ENCODE results near the gene PRKRA. TPM values are rescaled to one million over a fixed set of nuclear protein-coding genes. Genes with fewer than 3 reads are reported as not detected.
A peak's percentile ranks its signal among the peaks of the same experiment; 100 is the strongest.

Gene PRKRA
- total and polyA plus RNA-seq, 9 of the 15 experiments (the other 6 are each of a cell fraction or from before 2014, with no cell fraction given): 14.1 to 78.1 (median 52.3) TPM

DNA sequence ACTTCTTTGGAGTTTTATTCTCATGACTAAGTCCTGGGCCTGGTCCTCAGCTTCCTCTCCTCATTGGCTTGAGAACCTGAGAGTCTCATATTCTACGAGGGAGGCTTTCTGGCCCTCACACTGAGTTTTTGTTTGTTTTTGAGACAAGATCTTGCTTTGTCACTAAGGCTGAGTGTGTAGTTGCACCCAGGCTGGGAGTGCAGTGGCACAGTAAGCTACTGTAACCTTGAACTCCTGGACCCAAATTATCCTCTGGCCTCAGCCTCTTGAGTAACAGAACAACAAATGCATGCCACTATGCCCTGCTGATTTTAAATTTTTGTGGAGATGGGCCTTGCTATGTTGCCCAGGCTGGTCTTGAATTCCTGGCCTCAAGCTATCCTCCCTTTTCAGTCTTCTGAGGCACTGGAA lies 22.6 kb downstream of the PRKRA start (continued):
- TF ChIP-seq, protein P1, sequence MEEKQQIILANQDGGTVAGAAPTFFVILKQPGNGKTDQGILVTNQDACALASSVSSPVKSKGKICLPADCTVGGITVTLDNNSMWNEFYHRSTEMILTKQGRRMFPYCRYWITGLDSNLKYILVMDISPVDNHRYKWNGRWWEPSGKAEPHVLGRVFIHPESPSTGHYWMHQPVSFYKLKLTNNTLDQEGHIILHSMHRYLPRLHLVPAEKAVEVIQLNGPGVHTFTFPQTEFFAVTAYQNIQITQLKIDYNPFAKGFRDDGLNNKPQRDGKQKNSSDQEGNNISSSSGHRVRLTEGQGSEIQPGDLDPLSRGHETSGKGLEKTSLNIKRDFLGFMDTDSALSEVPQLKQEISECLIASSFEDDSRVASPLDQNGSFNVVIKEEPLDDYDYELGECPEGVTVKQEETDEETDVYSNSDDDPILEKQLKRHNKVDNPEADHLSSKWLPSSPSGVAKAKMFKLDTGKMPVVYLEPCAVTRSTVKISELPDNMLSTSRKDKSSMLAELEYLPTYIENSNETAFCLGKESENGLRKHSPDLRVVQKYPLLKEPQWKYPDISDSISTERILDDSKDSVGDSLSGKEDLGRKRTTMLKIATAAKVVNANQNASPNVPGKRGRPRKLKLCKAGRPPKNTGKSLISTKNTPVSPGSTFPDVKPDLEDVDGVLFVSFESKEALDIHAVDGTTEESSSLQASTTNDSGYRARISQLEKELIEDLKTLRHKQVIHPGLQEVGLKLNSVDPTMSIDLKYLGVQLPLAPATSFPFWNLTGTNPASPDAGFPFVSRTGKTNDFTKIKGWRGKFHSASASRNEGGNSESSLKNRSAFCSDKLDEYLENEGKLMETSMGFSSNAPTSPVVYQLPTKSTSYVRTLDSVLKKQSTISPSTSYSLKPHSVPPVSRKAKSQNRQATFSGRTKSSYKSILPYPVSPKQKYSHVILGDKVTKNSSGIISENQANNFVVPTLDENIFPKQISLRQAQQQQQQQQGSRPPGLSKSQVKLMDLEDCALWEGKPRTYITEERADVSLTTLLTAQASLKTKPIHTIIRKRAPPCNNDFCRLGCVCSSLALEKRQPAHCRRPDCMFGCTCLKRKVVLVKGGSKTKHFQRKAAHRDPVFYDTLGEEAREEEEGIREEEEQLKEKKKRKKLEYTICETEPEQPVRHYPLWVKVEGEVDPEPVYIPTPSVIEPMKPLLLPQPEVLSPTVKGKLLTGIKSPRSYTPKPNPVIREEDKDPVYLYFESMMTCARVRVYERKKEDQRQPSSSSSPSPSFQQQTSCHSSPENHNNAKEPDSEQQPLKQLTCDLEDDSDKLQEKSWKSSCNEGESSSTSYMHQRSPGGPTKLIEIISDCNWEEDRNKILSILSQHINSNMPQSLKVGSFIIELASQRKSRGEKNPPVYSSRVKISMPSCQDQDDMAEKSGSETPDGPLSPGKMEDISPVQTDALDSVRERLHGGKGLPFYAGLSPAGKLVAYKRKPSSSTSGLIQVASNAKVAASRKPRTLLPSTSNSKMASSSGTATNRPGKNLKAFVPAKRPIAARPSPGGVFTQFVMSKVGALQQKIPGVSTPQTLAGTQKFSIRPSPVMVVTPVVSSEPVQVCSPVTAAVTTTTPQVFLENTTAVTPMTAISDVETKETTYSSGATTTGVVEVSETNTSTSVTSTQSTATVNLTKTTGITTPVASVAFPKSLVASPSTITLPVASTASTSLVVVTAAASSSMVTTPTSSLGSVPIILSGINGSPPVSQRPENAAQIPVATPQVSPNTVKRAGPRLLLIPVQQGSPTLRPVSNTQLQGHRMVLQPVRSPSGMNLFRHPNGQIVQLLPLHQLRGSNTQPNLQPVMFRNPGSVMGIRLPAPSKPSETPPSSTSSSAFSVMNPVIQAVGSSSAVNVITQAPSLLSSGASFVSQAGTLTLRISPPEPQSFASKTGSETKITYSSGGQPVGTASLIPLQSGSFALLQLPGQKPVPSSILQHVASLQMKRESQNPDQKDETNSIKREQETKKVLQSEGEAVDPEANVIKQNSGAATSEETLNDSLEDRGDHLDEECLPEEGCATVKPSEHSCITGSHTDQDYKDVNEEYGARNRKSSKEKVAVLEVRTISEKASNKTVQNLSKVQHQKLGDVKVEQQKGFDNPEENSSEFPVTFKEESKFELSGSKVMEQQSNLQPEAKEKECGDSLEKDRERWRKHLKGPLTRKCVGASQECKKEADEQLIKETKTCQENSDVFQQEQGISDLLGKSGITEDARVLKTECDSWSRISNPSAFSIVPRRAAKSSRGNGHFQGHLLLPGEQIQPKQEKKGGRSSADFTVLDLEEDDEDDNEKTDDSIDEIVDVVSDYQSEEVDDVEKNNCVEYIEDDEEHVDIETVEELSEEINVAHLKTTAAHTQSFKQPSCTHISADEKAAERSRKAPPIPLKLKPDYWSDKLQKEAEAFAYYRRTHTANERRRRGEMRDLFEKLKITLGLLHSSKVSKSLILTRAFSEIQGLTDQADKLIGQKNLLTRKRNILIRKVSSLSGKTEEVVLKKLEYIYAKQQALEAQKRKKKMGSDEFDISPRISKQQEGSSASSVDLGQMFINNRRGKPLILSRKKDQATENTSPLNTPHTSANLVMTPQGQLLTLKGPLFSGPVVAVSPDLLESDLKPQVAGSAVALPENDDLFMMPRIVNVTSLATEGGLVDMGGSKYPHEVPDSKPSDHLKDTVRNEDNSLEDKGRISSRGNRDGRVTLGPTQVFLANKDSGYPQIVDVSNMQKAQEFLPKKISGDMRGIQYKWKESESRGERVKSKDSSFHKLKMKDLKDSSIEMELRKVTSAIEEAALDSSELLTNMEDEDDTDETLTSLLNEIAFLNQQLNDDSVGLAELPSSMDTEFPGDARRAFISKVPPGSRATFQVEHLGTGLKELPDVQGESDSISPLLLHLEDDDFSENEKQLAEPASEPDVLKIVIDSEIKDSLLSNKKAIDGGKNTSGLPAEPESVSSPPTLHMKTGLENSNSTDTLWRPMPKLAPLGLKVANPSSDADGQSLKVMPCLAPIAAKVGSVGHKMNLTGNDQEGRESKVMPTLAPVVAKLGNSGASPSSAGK (IDR thresholded peaks at IDR 0.05): no peak; the same call in 1 of the 2 replicates
- TF ChIP-seq NEUROD1 (IDR thresholded peaks at IDR 0.05; ENCODE audit: borderline replicate concordance, low read depth, low read length, partially characterized antibody) (no peak), ZNF146 (CRISPR knock-in tag; IDR thresholded peaks at IDR 0.05; ENCODE audit: unreplicated experiment) (no peak), ZNF445 (CRISPR knock-in tag; IDR thresholded peaks at IDR 0.05; ENCODE audit: low read depth) (no peak), BCOR (IDR thresholded peaks at IDR 0.05) (no peak), FOXK1 (CRISPR knock-in tag; IDR thresholded peaks at IDR 0.05; ENCODE audit: borderline replicate concordance) (no peak), MTA1 (IDR thresholded peaks at IDR 0.05; ENCODE audit: borderline replicate concordance) (peak; percentile 21; the same call in 1 of the 2 replicates), LARP7 (IDR thresholded peaks at IDR 0.05) (no peak), MTA2 (IDR thresholded peaks at IDR 0.05; ENCODE audit: low read depth) (no peak), NCOA6 (IDR thresholded peaks at IDR 0.05) (no peak), GTF2E2 (tag; IDR thresholded peaks at IDR 0.05) (no peak)
- TF ChIP-seq, protein P2, sequence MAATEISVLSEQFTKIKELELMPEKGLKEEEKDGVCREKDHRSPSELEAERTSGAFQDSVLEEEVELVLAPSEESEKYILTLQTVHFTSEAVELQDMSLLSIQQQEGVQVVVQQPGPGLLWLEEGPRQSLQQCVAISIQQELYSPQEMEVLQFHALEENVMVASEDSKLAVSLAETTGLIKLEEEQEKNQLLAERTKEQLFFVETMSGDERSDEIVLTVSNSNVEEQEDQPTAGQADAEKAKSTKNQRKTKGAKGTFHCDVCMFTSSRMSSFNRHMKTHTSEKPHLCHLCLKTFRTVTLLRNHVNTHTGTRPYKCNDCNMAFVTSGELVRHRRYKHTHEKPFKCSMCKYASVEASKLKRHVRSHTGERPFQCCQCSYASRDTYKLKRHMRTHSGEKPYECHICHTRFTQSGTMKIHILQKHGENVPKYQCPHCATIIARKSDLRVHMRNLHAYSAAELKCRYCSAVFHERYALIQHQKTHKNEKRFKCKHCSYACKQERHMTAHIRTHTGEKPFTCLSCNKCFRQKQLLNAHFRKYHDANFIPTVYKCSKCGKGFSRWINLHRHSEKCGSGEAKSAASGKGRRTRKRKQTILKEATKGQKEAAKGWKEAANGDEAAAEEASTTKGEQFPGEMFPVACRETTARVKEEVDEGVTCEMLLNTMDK (IDR thresholded peaks at IDR 0.05; ENCODE audit: borderline replicate concordance, insufficient read depth, low read depth, low read length, poor library complexity, severe bottlenecking): no peak
- TF ChIP-seq, protein P3, sequence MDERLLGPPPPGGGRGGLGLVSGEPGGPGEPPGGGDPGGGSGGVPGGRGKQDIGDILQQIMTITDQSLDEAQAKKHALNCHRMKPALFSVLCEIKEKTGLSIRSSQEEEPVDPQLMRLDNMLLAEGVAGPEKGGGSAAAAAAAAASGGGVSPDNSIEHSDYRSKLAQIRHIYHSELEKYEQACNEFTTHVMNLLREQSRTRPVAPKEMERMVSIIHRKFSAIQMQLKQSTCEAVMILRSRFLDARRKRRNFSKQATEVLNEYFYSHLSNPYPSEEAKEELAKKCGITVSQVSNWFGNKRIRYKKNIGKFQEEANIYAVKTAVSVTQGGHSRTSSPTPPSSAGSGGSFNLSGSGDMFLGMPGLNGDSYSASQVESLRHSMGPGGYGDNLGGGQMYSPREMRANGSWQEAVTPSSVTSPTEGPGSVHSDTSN (CRISPR knock-in tag; IDR thresholded peaks at IDR 0.05; ENCODE audit: low read depth): no peak
- TF ChIP-seq, protein P3 (tag; conservative IDR thresholded peaks at IDR 0.05; ENCODE audit: low read depth): no peak

Data from K562 (cell line).